Neural progenitor cell (in vitro differentiated cells): Measurements from ENCODE around the gene HNF1B. TPM values are rescaled to one million over a fixed set of nuclear protein-coding genes. Genes with fewer than 3 reads are reported as not detected.
A peak's percentile ranks its signal among the peaks of the same experiment; 100 is the strongest.

Experiments used
- DNase-seq: peaks from one replicate; pipeline ENCODE4 v3.0.0-alpha.2; 2016; ENCODE audit warnings: low spot score
- H2AFZ ChIP-seq: fragments of 200-600 bp; sonication (generic); replicated peaks from 2 replicates; pipeline ENCODE4 v1.6.1; 2016; ENCODE audit warnings: antibody characterized with exemption
- H3F3A ChIP-seq: fragments of 200-600 bp; sonication (generic); 2 replicates; pipeline ENCODE4 v1.6.1; 2016; ENCODE audit warnings: antibody characterized with exemption, low read depth
- H3K27ac ChIP-seq: fragments of 200-600 bp; sonication (generic); 2 replicates; pipeline ENCODE4 v1.5.1; 2016; ENCODE audit warnings: mild to moderate bottlenecking
- H3K27me3 ChIP-seq: fragments of 200-600 bp; sonication (generic); 2 replicates; pipeline ENCODE4 v1.6.1; 2016; ENCODE audit warnings: mild to moderate bottlenecking, moderate library complexity
- H3K36me3 ChIP-seq: fragments of 200-600 bp; sonication (generic); 2 replicates; pipeline ENCODE4 v1.5.1; 2016
- H3K4me1 ChIP-seq: fragments of 200-600 bp; sonication (generic); 2 replicates; pipeline ENCODE4 v1.6.1; 2016; ENCODE audit warnings: mixed run types
- H3K4me2 ChIP-seq: fragments of 200-600 bp; sonication (generic); 2 replicates; pipeline ENCODE4 v1.6.1; 2016
- H3K4me3 ChIP-seq: fragments of 200-600 bp; sonication (generic); 2 replicates; pipeline ENCODE4 v1.5.1; 2016
- H3K79me2 ChIP-seq: fragments of 200-600 bp; sonication (generic); 2 replicates; pipeline ENCODE4 v1.6.1; 2016; ENCODE audit warnings: low read depth
- H3K9ac ChIP-seq: fragments of 200-600 bp; sonication (generic); 2 replicates; pipeline ENCODE4 v1.6.1; 2016
- H3K9me3 ChIP-seq: fragments of 200-600 bp; sonication (generic); 2 replicates; pipeline ENCODE4 v1.5.1; 2016; ENCODE audit warnings: low read depth
- H4K20me1 ChIP-seq: fragments of 200-600 bp; sonication (generic); 2 replicates; pipeline ENCODE4 v1.6.1; 2016; ENCODE audit warnings: low read depth
- H3K27ac Mint-ChIP-seq: 3 replicates; pipeline ENCODE4 v1.8.0; 2021; ENCODE audit warnings: mixed read lengths
- H3K27me3 Mint-ChIP-seq: 2 replicates; pipeline ENCODE4 v1.8.0; 2022; ENCODE audit warnings: low read depth, mild to moderate bottlenecking, inconsistent platforms, moderate library complexity, mixed read lengths; ENCODE audit not compliant: insufficient read depth
- H3K36me3 Mint-ChIP-seq: 3 replicates; pipeline ENCODE4 v1.8.0; 2021; ENCODE audit warnings: mixed read lengths
- H3K4me1 Mint-ChIP-seq: 3 replicates; pipeline ENCODE4 v1.8.0; 2021; ENCODE audit warnings: mixed read lengths
- H3K4me3 Mint-ChIP-seq: 3 replicates; pipeline ENCODE4 v1.8.0; 2021; ENCODE audit warnings: mild to moderate bottlenecking, moderate library complexity, mixed read lengths
- H3K9me3 Mint-ChIP-seq: 3 replicates; pipeline ENCODE4 v1.8.0; 2020; ENCODE audit warnings: mixed read lengths
- EZH2 ChIP-seq: fragments of 200-600 bp; sonication (generic); IDR thresholded peaks from 2 replicates; pipeline ENCODE4 v1.6.1; 2017; ENCODE audit warnings: antibody characterized with exemption, mild to moderate bottlenecking, moderate library complexity
- EZH2phosphoT487 ChIP-seq: fragments of 200-600 bp; sonication (generic); IDR thresholded peaks from 2 replicates; pipeline ENCODE4 v1.6.1; 2017; ENCODE audit warnings: antibody characterized with exemption
- total RNA-seq: library from RNA; depleted of rRNA; stranded (reverse); fragments of >200 nt; gene quantifications from 2 replicates; pipeline ENCODE4 v1.2.3, GENCODE V29; 2015; ENCODE audit warnings: low replicate concordance
- TF ChIP-seq, protein P1 (sequence below): fragments of 200-600 bp; sonication (generic); IDR thresholded peaks from 2 replicates; pipeline ENCODE4 v1.5.1; 2017; ENCODE audit warnings: antibody characterized with exemption, mild to moderate bottlenecking

Gene HNF1B
- total RNA-seq, 1 donor from 2014 or later = not detected

DNA sequence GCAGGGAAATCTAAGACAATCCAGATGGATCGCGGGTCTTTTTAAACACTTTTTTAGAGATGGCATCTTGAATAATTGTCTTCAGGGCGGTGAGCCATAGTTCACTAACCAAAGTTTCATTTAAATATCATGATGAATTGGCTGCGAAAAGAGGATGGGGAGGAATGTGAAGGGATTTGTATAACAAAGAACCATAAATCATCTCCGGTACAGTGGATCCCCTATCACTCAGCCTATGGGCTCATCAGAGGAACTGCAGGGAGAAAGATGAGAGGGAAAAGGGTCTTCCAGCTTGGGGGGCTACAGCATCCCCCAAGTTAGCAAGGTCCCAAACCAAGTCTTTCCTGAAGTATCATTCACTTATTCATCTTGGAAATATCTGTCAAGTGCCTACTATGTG is 84.9 kb downstream of the HNF1B start:
- no peak overlapping the region for H3K27ac ChIP-seq
- H3K4me2 ChIP-seq = no peak overlapping the region
- no peaks in the 10 kb centered on the region for H4K20me1 ChIP-seq
- Mint-ChIP-seq H3K36me3 (no peaks in the 10 kb centered on the region), H3K9me3 (no peaks in the 10 kb centered on the region), H3K27me3 (peaks cover 3% of the 10 kb centered on the region), H3K4me1 (peaks cover 4% of the 10 kb centered on the region), H3K27ac (no peak overlapping the region), H3K4me3 (no peak overlapping the region)
- no peaks in the 10 kb centered on the region for H3K27me3 ChIP-seq
- H3F3A ChIP-seq = peaks cover 11% of the 10 kb centered on the region
- DNase-seq = no peak
- no peak overlapping the region for H3K9ac ChIP-seq
- H3K9me3 ChIP-seq = no peaks in the 10 kb centered on the region
- H3K4me3 ChIP-seq = no peak overlapping the region
- peaks cover 16% of the 10 kb centered on the region for H3K4me1 ChIP-seq
- TF ChIP-seq EZH2phosphoT487 (no peak), EZH2 (no peak)
- TF ChIP-seq, protein P1, sequence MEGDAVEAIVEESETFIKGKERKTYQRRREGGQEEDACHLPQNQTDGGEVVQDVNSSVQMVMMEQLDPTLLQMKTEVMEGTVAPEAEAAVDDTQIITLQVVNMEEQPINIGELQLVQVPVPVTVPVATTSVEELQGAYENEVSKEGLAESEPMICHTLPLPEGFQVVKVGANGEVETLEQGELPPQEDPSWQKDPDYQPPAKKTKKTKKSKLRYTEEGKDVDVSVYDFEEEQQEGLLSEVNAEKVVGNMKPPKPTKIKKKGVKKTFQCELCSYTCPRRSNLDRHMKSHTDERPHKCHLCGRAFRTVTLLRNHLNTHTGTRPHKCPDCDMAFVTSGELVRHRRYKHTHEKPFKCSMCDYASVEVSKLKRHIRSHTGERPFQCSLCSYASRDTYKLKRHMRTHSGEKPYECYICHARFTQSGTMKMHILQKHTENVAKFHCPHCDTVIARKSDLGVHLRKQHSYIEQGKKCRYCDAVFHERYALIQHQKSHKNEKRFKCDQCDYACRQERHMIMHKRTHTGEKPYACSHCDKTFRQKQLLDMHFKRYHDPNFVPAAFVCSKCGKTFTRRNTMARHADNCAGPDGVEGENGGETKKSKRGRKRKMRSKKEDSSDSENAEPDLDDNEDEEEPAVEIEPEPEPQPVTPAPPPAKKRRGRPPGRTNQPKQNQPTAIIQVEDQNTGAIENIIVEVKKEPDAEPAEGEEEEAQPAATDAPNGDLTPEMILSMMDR = peak; percentile 11
- no peak overlapping the region for H2AFZ ChIP-seq
- no peaks in the 10 kb centered on the region for H3K36me3 ChIP-seq
- H3K79me2 ChIP-seq = no peaks in the 10 kb centered on the region

GRCh38 chr17:37657202-37657601 is 87.7 kb downstream of the HNF1B start:
- Mint-ChIP-seq H3K36me3 (no peaks in the 10 kb centered on the region), H3K27ac (no peak overlapping the region), H3K4me1 (peaks cover 2% of the 10 kb centered on the region), H3K4me3 (no peak overlapping the region), H3K9me3 (no peaks in the 10 kb centered on the region), H3K27me3 (no peaks in the 10 kb centered on the region)
- Histone ChIP-seq H3K36me3 (no peaks in the 10 kb centered on the region), H3K9me3 (no peaks in the 10 kb centered on the region), H3K9ac (no peak overlapping the region), H3K27ac (no peak overlapping the region), H3F3A (peaks cover 3% of the 10 kb centered on the region), H3K4me3 (no peak overlapping the region), H4K20me1 (no peaks in the 10 kb centered on the region), H3K79me2 (no peaks in the 10 kb centered on the region), H2AFZ (no peak overlapping the region), H3K4me2 (no peak overlapping the region), H3K4me1 (peaks cover 5% of the 10 kb centered on the region), H3K27me3 (peaks cover 6% of the 10 kb centered on the region)
- TF ChIP-seq, protein P1 = no peak
- TF ChIP-seq EZH2phosphoT487 = no peak
- TF ChIP-seq EZH2 = no peak
- DNase-seq = no peak

- Histone ChIP-seq H3K27me3 (peaks cover 41% of the 10 kb centered on the region), H3K9ac (no peak overlapping the region), H3K36me3 (no peaks in the 10 kb centered on the region), H3K4me1 (no peaks in the 10 kb centered on the region), H2AFZ (no peak overlapping the region), H4K20me1 (no peaks in the 10 kb centered on the region), H3K4me3 (no peak overlapping the region), H3K4me2 (no peak overlapping the region), H3F3A (no peaks in the 10 kb centered on the region), H3K9me3 (no peaks in the 10 kb centered on the region), H3K27ac (no peak overlapping the region), H3K79me2 (no peaks in the 10 kb centered on the region)
- H3K4me3 Mint-ChIP-seq = no peak overlapping the region
- DNase-seq = no peak
- no peaks in the 10 kb centered on the region for H3K27me3 Mint-ChIP-seq
- H3K36me3 Mint-ChIP-seq = no peaks in the 10 kb centered on the region
- no peaks in the 10 kb centered on the region for H3K9me3 Mint-ChIP-seq
- TF ChIP-seq, protein P1 = no peak
- TF ChIP-seq EZH2 (no peak), EZH2phosphoT487 (no peak)
- no peak overlapping the region for H3K27ac Mint-ChIP-seq
- H3K4me1 Mint-ChIP-seq = no peaks in the 10 kb centered on the region
These were observed 93.0 kb downstream of the HNF1B start for GRCh38 chr17:37651849-37652248.
